H9 (cell line): ENCODE data around the gene ACP6. TPM values are rescaled to one million over a fixed set of nuclear protein-coding genes. Genes with fewer than 3 reads are reported as not detected.

Experiments used
- DNase-seq: peaks from one replicate; pipeline ENCODE4 v3.0.0-alpha.2; 2017
- H2AFZ ChIP-seq: one replicate; pipeline ENCODE4 v1.6.1; 2013; ENCODE audit warnings: mild to moderate bottlenecking, low read length, control low read depth, moderate library complexity
- H2AK5ac ChIP-seq: 2 replicates; pipeline ENCODE4 v1.6.1; 2013; ENCODE audit warnings: low read length, control low read depth, mixed read lengths; ENCODE audit not compliant: insufficient read length
- H2BK120ac ChIP-seq: one replicate; pipeline ENCODE4 v1.6.1; 2013; ENCODE audit warnings: low read depth, mild to moderate bottlenecking, low read length, control low read depth, inconsistent platforms; ENCODE audit not compliant: poor library complexity, severe bottlenecking
- H2BK12ac ChIP-seq: 2 replicates; pipeline ENCODE4 v1.6.1; 2013; ENCODE audit warnings: low read length, control low read depth, mixed read lengths, low read depth; ENCODE audit not compliant: insufficient read length
- H2BK15ac ChIP-seq: 2 replicates; pipeline ENCODE4 v1.6.1; 2013; ENCODE audit warnings: low read depth, low read length, control low read depth
- H2BK20ac ChIP-seq: one replicate; pipeline ENCODE4 v1.6.1; 2013; ENCODE audit warnings: low read depth, mild to moderate bottlenecking, low read length, control low read depth, inconsistent platforms; ENCODE audit not compliant: poor library complexity, severe bottlenecking
- H2BK5ac ChIP-seq: 2 replicates; pipeline ENCODE4 v1.6.1; 2013; ENCODE audit warnings: low read length, control low read depth, mixed read lengths; ENCODE audit not compliant: insufficient read length
- H3K14ac ChIP-seq: 2 replicates; pipeline ENCODE4 v1.6.1; 2013; ENCODE audit warnings: low read length, control low read depth; ENCODE audit not compliant: insufficient read depth
- H3K18ac ChIP-seq: 2 replicates; pipeline ENCODE4 v1.6.1; 2013; ENCODE audit warnings: low read depth, mild to moderate bottlenecking, mixed read lengths, low read length, control low read depth; ENCODE audit not compliant: insufficient read length
- H3K23ac ChIP-seq: 2 replicates; pipeline ENCODE4 v1.6.1; 2013; ENCODE audit warnings: low read length, control low read depth, mixed read lengths, low read depth; ENCODE audit not compliant: insufficient read length
- H3K23me2 ChIP-seq: 2 replicates; pipeline ENCODE4 v1.6.1; 2013; ENCODE audit warnings: low read depth, mild to moderate bottlenecking, mixed read lengths, low read length, control low read depth; ENCODE audit not compliant: insufficient read length, poor library complexity, severe bottlenecking
- H3K27ac ChIP-seq: 2 replicates; pipeline ENCODE4 v1.5.1; 2013; ENCODE audit warnings: low read length, control low read depth, mixed read lengths, low read depth; ENCODE audit not compliant: insufficient read length
- H3K27me3 ChIP-seq: 2 replicates; pipeline ENCODE4 v1.6.1; 2013; ENCODE audit warnings: low read length, control low read depth, inconsistent platforms; ENCODE audit not compliant: insufficient read depth
- H3K4ac ChIP-seq: 2 replicates; pipeline ENCODE4 v1.6.1; 2013; ENCODE audit warnings: low read depth, mild to moderate bottlenecking, control low read depth, inconsistent platforms, low read length, moderate library complexity
- H3K4me1 ChIP-seq: 2 replicates; pipeline ENCODE4 v1.6.1; 2013; ENCODE audit warnings: low read length, control low read depth, inconsistent platforms; ENCODE audit not compliant: insufficient read depth
- H3K4me2 ChIP-seq: 2 replicates; pipeline ENCODE4 v1.6.1; 2013; ENCODE audit warnings: low read length, control low read depth, mixed read lengths; ENCODE audit not compliant: insufficient read length, insufficient read depth
- H3K56ac ChIP-seq: 2 replicates; pipeline ENCODE4 v1.6.1; 2013; ENCODE audit warnings: low read depth, mild to moderate bottlenecking, mixed read lengths, low read length, control low read depth; ENCODE audit not compliant: insufficient read length
- H3K79me1 ChIP-seq: 2 replicates; pipeline ENCODE4 v1.6.1; 2013; ENCODE audit warnings: low read depth, mild to moderate bottlenecking, moderate library complexity, low read length, control low read depth, inconsistent platforms; ENCODE audit not compliant: insufficient read depth, poor library complexity, severe bottlenecking
- H3K79me2 ChIP-seq: 2 replicates; pipeline ENCODE4 v1.6.1; 2013; ENCODE audit warnings: low read length, control low read depth, inconsistent platforms; ENCODE audit not compliant: insufficient read depth
- H3K9ac ChIP-seq: 2 replicates; pipeline ENCODE4 v1.6.1; 2013; ENCODE audit warnings: low read length, control low read depth, mixed read lengths; ENCODE audit not compliant: insufficient read length; ENCODE audit errors: extremely low read depth
- H3K9me3 ChIP-seq: one replicate; pipeline ENCODE4 v1.6.1; 2013; ENCODE audit warnings: low read depth, low read length, inconsistent platforms; ENCODE audit not compliant: control insufficient read depth
- H3T11ph ChIP-seq: one replicate; pipeline ENCODE4 v1.6.1; 2013; ENCODE audit warnings: mild to moderate bottlenecking, low read length, control low read depth, inconsistent platforms
- H4K20me1 ChIP-seq: one replicate; pipeline ENCODE4 v1.6.1; 2013; ENCODE audit not compliant: control insufficient read depth, insufficient read length, insufficient read depth
- H4K5ac ChIP-seq: 2 replicates; pipeline ENCODE4 v1.6.1; 2013; ENCODE audit warnings: low read depth, mild to moderate bottlenecking, mixed read lengths, low read length, control low read depth; ENCODE audit not compliant: insufficient read length
- H4K8ac ChIP-seq: replicated peaks from 2 replicates; pipeline ENCODE4 v1.6.1; 2013; ENCODE audit warnings: low read length, control low read depth, mixed read lengths, low read depth; ENCODE audit not compliant: insufficient read length
- H4K91ac ChIP-seq: 2 replicates; pipeline ENCODE4 v1.6.1; 2013; ENCODE audit warnings: low read depth, mild to moderate bottlenecking, moderate library complexity, mixed read lengths, low read length, control low read depth; ENCODE audit not compliant: insufficient read length
- H3K27ac Mint-ChIP-seq, 3 experiments: 2 replicates in 2 of 3; 3 replicates in 1 of 3; pipeline ENCODE4 v1.8.0; 2020 to 2021; ENCODE audit warnings: mixed read lengths in 3 of 3, mild to moderate bottlenecking in 1 of 3, moderate library complexity in 1 of 3
- H3K27me3 Mint-ChIP-seq: 2 replicates; pipeline ENCODE4 v1.8.0; 2021; ENCODE audit warnings: low read depth, mild to moderate bottlenecking, moderate library complexity, mixed read lengths
- H3K36me3 Mint-ChIP-seq, 3 experiments: 2 replicates in 2 of 3; 3 replicates in 1 of 3; pipeline ENCODE4 v1.8.0; 2020 to 2021; ENCODE audit warnings: low read depth in 3 of 3, mixed read lengths in 3 of 3; ENCODE audit not compliant: insufficient read depth in 1 of 3
- H3K4me1 Mint-ChIP-seq, 2 experiments: 2 replicates each; pipeline ENCODE4 v1.8.0; 2020; ENCODE audit warnings: mixed read lengths in 2 of 2
- H3K4me3 Mint-ChIP-seq, 2 experiments: 2 replicates in 1 of 2; 3 replicates in 1 of 2; pipeline ENCODE4 v1.8.0; 2020 to 2021; ENCODE audit warnings: mild to moderate bottlenecking in 2 of 2, mixed read lengths in 2 of 2, moderate library complexity in 1 of 2
- H3K9me3 Mint-ChIP-seq, 2 experiments: 2 replicates in 1 of 2; 3 replicates in 1 of 2; pipeline ENCODE4 v1.8.0; 2020; ENCODE audit warnings: mild to moderate bottlenecking in 2 of 2, mixed read lengths in 2 of 2, moderate library complexity in 1 of 2
- CTCF ChIP-seq: fragments of 200-600 bp; sonication (generic); conservative IDR thresholded peaks from 3 replicates; pipeline ENCODE4 v1.8.0; 2021; ENCODE audit warnings: antibody characterized with exemption, mild to moderate bottlenecking
- WGBS: extraction: QIAGEN DNeasy Blood & Tissue Kit; methylation state at CpG from one replicate; pipeline ENCODE4 v1.1.7; 2013; ENCODE audit warnings: missing lambda C conversion rate, low lambda C conversion rate, mixed read lengths; ENCODE audit not compliant: insufficient read length; ENCODE audit errors: extremely low coverage; 5-methylcytosine and 5-hydroxymethylcytosine counted together
- total RNA-seq: library from RNA; stranded (reverse); gene quantifications from 2 replicates; pipeline ENCODE4 v1.2.1, GENCODE V29; 2021

ACP6 gene
- total RNA-seq, 1 experiment from 2014 or later, result 17.1 TPM

DNA sequence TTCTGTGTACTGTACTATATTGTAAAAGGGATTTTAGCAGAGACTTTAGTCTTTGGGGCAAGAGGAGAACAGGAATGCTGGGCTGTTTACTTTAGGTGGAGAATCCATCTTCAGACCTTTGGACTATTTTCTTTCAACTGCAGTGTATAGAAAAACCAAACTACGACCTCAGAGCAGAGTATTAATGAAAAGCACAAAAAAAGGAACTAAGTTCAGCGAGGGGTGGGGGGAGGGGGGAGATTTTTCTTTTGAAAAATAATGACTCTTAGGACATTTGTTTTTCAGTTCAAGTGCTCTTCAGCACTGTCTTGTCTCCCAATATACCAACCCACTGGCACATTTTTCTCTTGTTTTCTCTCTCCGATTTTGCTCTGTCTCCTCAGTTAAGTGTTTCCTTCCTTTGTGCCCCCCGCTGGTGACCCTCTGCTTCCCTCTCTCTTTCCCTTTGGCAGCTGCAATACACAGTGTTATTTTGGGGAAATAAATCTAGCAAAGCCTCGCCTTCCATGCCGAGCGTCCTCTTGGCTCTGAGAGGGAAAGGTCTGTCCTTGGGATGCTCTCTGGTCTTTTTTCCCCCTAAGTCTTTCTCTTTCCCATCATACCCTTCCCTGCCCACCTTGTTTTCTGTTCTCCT lies 44.8 kb downstream of the ACP6 start:
- peak overlapping the region; percentile 77 to 83 (median 78); a peak in 5 of 7 replicates for H3K27ac Mint-ChIP-seq
- Histone ChIP-seq H3K27ac (no peak overlapping the region), H2BK120ac (no peak overlapping the region), H3K23me2 (no peaks in the 10 kb centered on the region), H3K4ac (no peak overlapping the region), H2BK12ac (no peak overlapping the region), H4K91ac (no peak overlapping the region), H3T11ph (no peak overlapping the region), H4K8ac (no peak overlapping the region), H3K27me3 (no peaks in the 10 kb centered on the region), H3K56ac (no peak overlapping the region), H3K9ac (no peak overlapping the region), H2AK5ac (no peak overlapping the region), H2BK15ac (no peak overlapping the region), H3K9me3 (no peaks in the 10 kb centered on the region), H3K14ac (no peak overlapping the region), H3K4me2 (no peak overlapping the region), H4K20me1 (no peaks in the 10 kb centered on the region), H2AFZ (no peak overlapping the region), H3K79me2 (no peaks in the 10 kb centered on the region), H2BK20ac (no peak overlapping the region), H3K4me1 (no peaks in the 10 kb centered on the region), H3K23ac (no peak overlapping the region), H2BK5ac (no peak overlapping the region), H3K79me1 (no peaks in the 10 kb centered on the region), H4K5ac (no peak overlapping the region), H3K18ac (no peak overlapping the region)
- no peaks in the 10 kb centered on the region for H3K9me3 Mint-ChIP-seq
- peaks cover 30 to 50% (median 43%) of the 10 kb centered on the region in 3 experiments for H3K36me3 Mint-ChIP-seq
- no peak overlapping the region for H3K4me3 Mint-ChIP-seq
- no peaks in the 10 kb centered on the region for H3K27me3 Mint-ChIP-seq
- peak; percentile 28; the same call in 2 of the 3 replicates for TF ChIP-seq CTCF
- no CpG with 5 or more reads among the region's 7 CpGs for WGBS
- no peak for DNase-seq
- H3K4me1 Mint-ChIP-seq, result peaks cover 13 to 16% of the 10 kb centered on the region in 2 experiments
